RWPE1 (cell line): Measurements from ENCODE around the gene MDH1.

Experiments
- CTCF ChIA-PET: fragments of 350-600 bp; sonication (Branson Sonifier 250); formaldehyde crosslinking; extraction: SDS; loops from one replicate; lab custom pipeline; 2021; lab: Yijun Ruan, JAX
- POLR2A ChIA-PET: fragments of 400-600 bp; formaldehyde crosslinking; extraction: SDS; loops from one replicate; lab custom pipeline; 2020; ENCODE audit warnings: antibody characterized with exemption; ENCODE audit not compliant: low non-redundant PET; lab: Yijun Ruan, JAX
- DNase-seq: peaks from one replicate; pipeline ENCODE4 v3.0.0; 2012; ENCODE audit warnings: low spot score
- H3K27ac ChIP-seq: fragments of 450-650 bp; 2 replicates; pipeline ENCODE4 v1.5.1; 2017
- CTCF ChIP-seq: fragments of 450-650 bp; conservative IDR thresholded peaks from 2 replicates; pipeline ENCODE4 v1.5.1; 2017; ENCODE audit warnings: low read depth, mild to moderate bottlenecking

The MDH1 gene

GRCh38 chr2:63589148-63589958 lies 590 bp downstream of the MDH1 start:
- POLR2A ChIA-PET, result no interaction called here
- DNase-seq, result peak; percentile 11
- peak overlapping the region; percentile 88 for H3K27ac ChIP-seq
- TF ChIP-seq CTCF, result no peak
- CTCF ChIA-PET, result interaction anchor here (0.7 to 0.8 kb wide), 2 partner anchors 46 to 269 kb away, joined by 3 read pairs; no protein-coding TSS in a partner anchor

GRCh38 chr2:63590626-63591408 lies 2.1 kb downstream of the MDH1 start:
- CTCF ChIA-PET, result interaction anchor here (0.6 kb wide), 1 partner anchor 12 kb away, joined by 3 read pairs; no protein-coding TSS in a partner anchor
- H3K27ac ChIP-seq, result no peak overlapping the region
- no peak for TF ChIP-seq CTCF
- POLR2A ChIA-PET, result no interaction called here
- DNase-seq, result no peak

- no peak for TF ChIP-seq CTCF
- CTCF ChIA-PET, result no interaction called here
- DNase-seq, result no peak
- H3K27ac ChIP-seq, result no peak overlapping the region
- POLR2A ChIA-PET, result no interaction called here
Observed at GRCh38 chr2:63591566-63592175, 2.9 kb downstream of the MDH1 start.

GRCh38 chr2:63594660-63595059 lies 5.9 kb downstream of the MDH1 start:
- DNase-seq, result no peak
- POLR2A ChIA-PET, result no interaction called here
- CTCF ChIA-PET, result no interaction called here
- TF ChIP-seq CTCF, result no peak
- no peak overlapping the region for H3K27ac ChIP-seq

- POLR2A ChIA-PET, result no interaction called here
- TF ChIP-seq CTCF, result no peak
- H3K27ac ChIP-seq, result no peak overlapping the region
- no peak for DNase-seq
- CTCF ChIA-PET, result no interaction called here
Observed at GRCh38 chr2:63596401-63596883, 7.7 kb downstream of the MDH1 start.

GRCh38 chr2:63598981-63599380 lies 10.2 kb downstream of the MDH1 start:
- DNase-seq, result no peak
- TF ChIP-seq CTCF, result no peak
- ChIA-PET CTCF (interaction anchor here (0.7 kb wide), 1 partner anchor 1120 kb away, joined by 3 read pairs; no protein-coding TSS in a partner anchor), POLR2A (no interaction called here)
- H3K27ac ChIP-seq, result no peak overlapping the region
